ENCODE data around the gene SMIM22. TPM values are rescaled to one million over a fixed set of nuclear protein-coding genes. Genes with fewer than 3 reads are reported as not detected.

Gene SMIM22
- total RNA-seq, 2 donors from 2014 or later, result not detected

GRCh38 chr16:4832698-4833343, 37.7 kb downstream of the SMIM22 start:
- Histone ChIP-seq H3K4me3 (no peak overlapping the region), H3K36me3 (peaks cover 61% of the 10 kb centered on the region), H3K4me1 (peaks cover 0 to 38% of the 10 kb centered on the region in 2 donors), H3K9me3 (no peaks in the 10 kb centered on the region), H3K27ac (no peak overlapping the region), H3K27me3 (no peaks in the 10 kb centered on the region)
- no peak for TF ChIP-seq CTCF (IDR thresholded peaks at IDR 0.05)
- DNase-seq (ENCODE audit: low spot score), result no peak

DNA sequence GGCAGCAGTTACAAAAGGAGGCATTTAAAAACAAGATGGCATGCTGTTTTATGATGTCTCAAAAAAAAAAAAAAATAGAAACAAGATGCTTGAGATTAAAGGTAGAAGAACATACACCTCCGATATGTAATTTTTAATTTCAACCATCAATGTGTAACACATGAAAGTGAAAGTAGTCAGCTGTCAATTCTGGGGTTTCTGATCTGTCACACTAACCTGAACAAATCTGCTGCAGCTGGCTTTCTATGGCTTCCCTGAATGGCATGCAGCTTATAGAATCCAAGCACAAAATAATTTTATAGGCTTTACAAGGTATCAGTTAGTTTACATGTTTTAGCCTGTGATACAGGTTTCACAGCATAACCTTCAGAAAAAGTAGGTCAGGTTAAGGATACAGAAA, 38.4 kb downstream of the SMIM22 start:
- peaks cover 0 to 30% of the 10 kb centered on the region in 2 donors for H3K4me1 ChIP-seq
- no peak overlapping the region for H3K27ac ChIP-seq
- no peak for DNase-seq (ENCODE audit: low spot score)
- no peaks in the 10 kb centered on the region for H3K9me3 ChIP-seq
- peaks cover 54% of the 10 kb centered on the region for H3K36me3 ChIP-seq
- H3K4me3 ChIP-seq, result no peak overlapping the region
- TF ChIP-seq CTCF (IDR thresholded peaks at IDR 0.05), result no peak
- H3K27me3 ChIP-seq, result no peaks in the 10 kb centered on the region

DNA sequence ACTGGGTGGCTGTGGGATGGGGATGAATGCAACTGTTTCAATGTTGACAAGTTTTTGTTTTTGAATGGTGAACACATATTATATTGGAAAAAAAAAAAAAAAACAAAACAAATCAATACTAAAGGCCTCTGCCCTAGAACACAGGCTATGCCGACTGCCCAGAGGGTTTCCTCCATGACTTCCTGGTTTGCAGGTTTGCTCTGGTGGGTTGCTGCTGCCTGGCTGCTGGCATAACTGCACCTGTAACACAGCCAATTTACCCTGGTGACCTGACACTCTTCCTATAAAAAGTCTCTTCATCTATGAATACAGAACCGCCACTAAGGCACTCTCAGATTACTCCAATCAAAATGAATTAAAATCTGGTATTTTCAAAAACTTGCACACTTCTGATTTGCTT, 41.6 kb downstream of the SMIM22 start:
- Histone ChIP-seq H3K27me3 (no peaks in the 10 kb centered on the region), H3K4me3 (no peak overlapping the region), H3K9me3 (no peaks in the 10 kb centered on the region), H3K36me3 (peaks cover 57% of the 10 kb centered on the region), H3K4me1 (peaks cover 0 to 9% of the 10 kb centered on the region in 2 donors), H3K27ac (peak overlapping the region; percentile 45 to 62)
- DNase-seq (ENCODE audit: low spot score), result no peak
- no peak for TF ChIP-seq CTCF (IDR thresholded peaks at IDR 0.05)

DNA sequence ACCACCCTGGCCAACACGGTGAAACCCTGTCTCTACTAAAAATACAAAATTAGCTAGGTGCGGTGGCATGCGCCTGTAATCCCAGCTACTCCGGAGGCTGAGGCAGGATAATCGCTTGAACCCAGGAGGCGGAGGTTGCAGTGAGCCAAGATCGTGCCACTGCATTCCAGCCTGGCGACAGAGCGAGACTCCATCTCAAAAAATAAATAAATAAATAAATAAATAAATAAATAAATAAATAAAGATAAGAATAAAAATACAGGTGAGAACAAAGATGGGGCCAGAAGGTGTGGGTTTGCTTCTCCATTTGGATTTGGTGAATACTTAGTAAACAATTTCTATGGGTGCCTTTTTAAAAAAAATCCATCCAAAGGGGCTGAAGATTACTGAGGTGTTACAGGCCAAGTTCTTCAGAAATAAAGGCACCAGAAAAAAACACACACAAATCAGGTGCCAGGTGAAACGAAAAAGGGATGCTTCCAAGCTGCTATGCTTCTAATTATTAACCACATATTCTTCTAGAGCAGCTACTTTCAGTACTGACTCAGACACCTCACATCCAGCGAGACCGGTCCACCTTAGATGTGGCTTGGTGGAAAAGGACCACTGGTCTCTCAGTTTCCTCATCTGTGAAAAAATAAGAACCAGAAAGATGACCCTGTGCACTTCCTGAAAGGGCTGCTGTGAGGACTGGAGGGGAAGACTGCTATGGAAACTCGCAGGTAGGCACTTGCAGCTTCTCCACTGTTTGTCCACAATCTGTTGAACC, 42.7 kb downstream of the SMIM22 start:
- no peak for TF ChIP-seq CTCF (IDR thresholded peaks at IDR 0.05)
- DNase-seq (ENCODE audit: low spot score), result no peak
- peak overlapping the region; percentile 45 to 62 for H3K27ac ChIP-seq

GRCh38 chr16:4839942-4840341, 44.8 kb downstream of the SMIM22 start:
- Histone ChIP-seq H3K36me3 (peaks cover 76% of the 10 kb centered on the region), H3K9me3 (no peaks in the 10 kb centered on the region), H3K4me3 (no peak overlapping the region), H3K27me3 (no peaks in the 10 kb centered on the region), H3K27ac (no peak overlapping the region), H3K4me1 (peaks cover 0 to 11% of the 10 kb centered on the region in 2 donors)
- no peak for DNase-seq (ENCODE audit: low spot score)
- no peak for TF ChIP-seq CTCF (IDR thresholded peaks at IDR 0.05)

More for the DNA sequence above, 42.7 kb downstream of the SMIM22 start:
- H3K9me3 ChIP-seq, result no peaks in the 10 kb centered on the region
- no peak overlapping the region for H3K4me3 ChIP-seq
- peaks cover 57% of the 10 kb centered on the region for H3K36me3 ChIP-seq
- H3K4me1 ChIP-seq, result peaks cover 0 to 9% of the 10 kb centered on the region in 2 donors
- no peaks in the 10 kb centered on the region for H3K27me3 ChIP-seq

Data from right atrium auricular region (tissue), 2 donors.